HG02678 (cell line): Measurements from ENCODE around the gene TRAPPC2L.

Source experiments
- ATAC-seq: cut with Tn5 transposase; IDR thresholded peaks from one replicate; pipeline ENCODE4 v1.9.1; 2021; ENCODE audit warnings: mild to moderate bottlenecking, moderate library complexity; ENCODE audit not compliant: unreplicated experiment

TRAPPC2L gene

GRCh38 chr16:88875703-88876234 is 18.8 kb downstream of the TRAPPC2L start:
- ATAC-seq: no peak

DNA sequence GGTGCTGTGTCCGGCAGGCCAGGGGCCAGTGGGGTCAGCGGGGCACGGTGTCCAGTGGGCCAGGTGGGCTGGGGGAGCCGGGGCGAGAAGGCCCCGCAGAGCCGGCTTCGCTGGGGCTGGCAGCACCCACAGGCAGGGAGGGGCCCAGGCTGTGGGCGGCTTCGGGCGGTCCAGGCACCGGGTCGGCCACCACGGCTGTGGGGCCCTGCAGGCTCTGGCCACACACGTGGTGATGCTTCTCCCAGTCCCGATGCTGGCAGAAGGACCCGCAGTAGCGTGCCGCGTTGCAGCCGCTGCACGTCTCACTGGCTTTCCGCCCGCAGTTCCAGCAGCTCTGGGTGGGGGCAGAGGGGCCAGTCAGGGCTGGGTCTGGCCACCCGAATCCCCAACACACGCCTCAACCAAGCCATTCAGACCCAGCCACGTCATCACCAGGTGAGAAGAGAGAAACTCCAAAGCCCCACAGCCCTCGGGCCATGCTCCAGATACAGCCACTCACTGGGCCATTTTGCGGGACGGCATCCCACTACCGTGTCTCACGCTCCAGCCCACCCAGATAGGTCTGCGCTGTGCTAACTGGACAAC is 20.1 kb downstream of the TRAPPC2L start:
- no peak for ATAC-seq

GRCh38 chr16:88877564-88878289 is 20.8 kb downstream of the TRAPPC2L start:
- ATAC-seq: no peak

DNA sequence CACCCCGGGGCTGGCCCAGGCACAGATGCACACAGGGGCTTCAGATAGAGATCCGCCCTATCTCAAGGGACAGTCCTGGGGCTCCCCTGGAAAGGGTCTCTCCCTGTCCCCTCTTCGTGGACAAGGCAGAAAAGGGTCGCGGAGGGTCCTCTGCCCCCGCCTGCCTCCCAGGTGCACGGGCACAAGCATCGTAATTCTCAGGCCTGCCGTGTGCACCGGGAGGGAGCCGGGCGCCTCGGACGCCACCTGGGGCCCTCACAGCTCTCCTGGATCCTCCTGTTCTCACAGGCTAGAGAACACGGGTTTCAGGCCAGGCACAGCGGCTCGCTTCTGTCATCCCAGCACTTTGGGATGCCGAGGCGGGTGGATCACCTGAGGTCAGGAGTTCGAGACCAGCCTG is 21.4 kb downstream of the TRAPPC2L start:
- no peak for ATAC-seq

DNA sequence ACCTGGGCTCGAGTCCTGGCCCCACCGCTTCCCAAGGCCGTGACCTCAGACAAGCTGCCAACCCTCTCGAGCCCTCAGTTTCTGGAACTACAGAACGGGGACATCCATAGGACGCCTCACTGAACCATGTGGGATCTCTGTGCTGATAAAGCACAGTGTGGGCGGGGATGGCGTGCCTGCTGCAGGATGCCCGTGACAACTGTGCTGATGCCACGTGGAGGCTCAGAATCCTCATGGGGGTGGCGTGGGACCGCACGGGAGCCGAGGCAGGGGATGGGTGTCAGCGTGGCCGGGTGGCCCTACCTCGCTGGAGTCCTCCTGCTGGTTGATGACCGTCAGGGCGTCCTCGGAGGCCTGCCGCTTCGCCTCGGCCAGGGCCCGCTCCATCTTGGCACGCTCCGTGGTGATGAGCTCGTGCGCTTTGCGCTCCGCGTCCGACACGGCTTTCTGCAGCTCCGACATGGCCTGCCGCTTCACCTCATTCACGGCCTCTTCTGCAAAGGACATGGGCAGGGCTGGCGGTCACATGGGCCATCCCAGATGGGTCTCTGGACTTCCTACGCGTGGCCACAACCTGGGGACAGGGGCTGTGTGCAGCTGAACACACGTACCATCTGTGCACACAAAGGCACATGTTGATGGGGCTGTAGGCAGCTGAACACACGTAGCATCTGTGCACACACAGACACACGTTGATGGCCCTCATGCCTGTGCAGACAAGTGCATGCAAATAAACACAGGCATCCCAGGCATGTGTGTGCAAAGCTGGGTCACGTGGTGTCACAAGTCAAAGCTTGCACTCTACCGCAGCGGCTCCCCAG is 22.2 kb downstream of the TRAPPC2L start:
- ATAC-seq: no peak

- no peak for ATAC-seq
Measured at GRCh38 chr16:88879788-88880055, 22.8 kb downstream of the TRAPPC2L start.

GRCh38 chr16:88880226-88881006 is 23.5 kb downstream of the TRAPPC2L start:
- ATAC-seq: no peak

- no peak for ATAC-seq
Measured at GRCh38 chr16:88881007-88881615, 24.2 kb downstream of the TRAPPC2L start.

GRCh38 chr16:88881675-88882357 is 24.9 kb downstream of the TRAPPC2L start:
- ATAC-seq: no peak

DNA sequence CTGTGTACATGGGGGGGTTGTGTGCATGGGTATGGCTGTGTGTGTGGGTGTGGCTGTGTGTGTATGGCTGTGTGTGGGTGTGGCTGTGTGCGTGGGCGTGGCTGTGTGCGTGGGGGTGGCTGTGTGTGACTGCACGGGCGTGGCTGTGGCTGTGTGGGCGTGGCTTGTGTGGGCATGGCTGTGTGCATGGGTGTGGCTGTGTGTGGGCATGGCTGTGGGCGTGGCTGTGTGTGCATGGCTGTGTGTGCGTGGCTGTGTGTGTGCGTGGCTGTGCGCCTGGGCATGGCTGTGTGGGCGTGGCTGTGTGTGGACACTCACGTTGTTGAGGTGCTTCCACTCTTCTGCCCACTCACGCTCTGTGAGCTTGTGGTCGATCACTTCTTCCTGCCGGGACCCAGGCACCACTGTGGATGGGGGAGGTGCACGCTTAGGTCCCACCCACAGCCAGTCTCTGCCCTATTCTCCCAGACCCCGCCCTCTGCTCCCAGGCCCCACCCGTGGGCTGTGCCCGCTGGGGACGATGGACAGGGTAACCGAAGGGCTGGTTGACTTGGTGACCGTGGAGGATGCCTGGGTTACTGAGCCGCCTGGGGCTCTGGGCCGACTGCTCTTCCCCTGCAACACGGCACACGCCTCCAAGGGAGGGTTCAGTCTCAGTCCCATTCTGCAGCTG is 25.6 kb downstream of the TRAPPC2L start:
- ATAC-seq: no peak

DNA sequence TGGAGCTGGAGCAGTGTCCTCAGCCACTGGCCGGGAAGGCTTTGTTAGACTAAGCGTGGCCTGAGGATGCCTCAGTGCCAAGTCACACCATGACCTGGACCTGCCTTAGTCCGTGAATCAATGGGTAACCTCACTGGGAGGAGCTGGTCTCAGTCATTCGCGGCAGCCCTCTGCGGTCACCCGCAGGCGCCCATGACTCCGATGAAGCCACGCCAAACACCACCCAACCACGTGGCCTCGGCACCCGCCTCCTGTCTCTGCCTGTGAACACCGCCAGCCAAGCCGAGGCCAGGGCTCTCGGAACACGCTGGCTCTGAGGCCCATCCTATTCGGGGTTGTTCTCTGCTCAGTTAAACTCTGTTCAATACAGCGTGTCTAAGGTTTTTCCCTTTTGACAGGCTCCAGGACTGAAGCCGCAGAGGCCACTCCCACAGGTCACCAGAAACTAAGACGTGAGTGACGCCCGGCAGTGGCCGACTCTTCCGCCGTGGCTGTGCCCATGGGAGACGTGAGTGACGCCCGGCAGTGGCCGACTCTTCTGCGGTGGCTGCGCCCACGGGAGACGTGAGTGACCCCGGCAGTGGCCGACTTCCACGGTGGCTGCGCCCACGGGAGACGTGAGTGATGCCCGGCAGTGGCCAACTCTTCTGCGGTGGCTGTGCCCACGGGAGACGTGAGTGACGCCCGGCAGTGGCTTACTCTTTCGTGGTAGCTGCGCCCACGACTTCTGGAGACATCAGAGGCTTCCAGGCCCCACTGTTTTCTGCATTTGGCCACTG is 26.4 kb downstream of the TRAPPC2L start:
- no peak for ATAC-seq

DNA sequence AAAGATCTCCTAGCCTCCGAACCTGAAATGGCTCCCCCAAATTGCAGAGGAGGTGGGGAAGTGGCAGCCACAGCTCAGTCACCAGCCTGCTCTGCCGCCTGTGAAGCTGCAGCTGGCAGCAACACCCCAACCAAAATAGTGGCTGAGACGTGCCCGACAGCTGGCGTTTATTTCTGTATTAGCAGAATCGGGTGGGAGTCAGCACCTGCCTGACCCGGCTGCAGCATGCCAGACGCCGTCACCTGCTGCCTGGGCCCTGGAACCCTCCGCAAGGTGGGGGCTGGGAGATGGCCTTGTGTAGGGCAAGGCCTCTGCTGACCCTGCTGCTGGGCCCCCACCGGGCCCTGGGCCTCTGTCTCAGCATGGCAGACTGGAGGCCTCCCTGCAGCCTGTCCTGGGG is 27.0 kb downstream of the TRAPPC2L start:
- ATAC-seq: no peak

GRCh38 chr16:88884569-88885271 is 27.8 kb downstream of the TRAPPC2L start:
- ATAC-seq: no peak

GRCh38 chr16:88885693-88886280 is 28.9 kb downstream of the TRAPPC2L start:
- no peak for ATAC-seq

DNA sequence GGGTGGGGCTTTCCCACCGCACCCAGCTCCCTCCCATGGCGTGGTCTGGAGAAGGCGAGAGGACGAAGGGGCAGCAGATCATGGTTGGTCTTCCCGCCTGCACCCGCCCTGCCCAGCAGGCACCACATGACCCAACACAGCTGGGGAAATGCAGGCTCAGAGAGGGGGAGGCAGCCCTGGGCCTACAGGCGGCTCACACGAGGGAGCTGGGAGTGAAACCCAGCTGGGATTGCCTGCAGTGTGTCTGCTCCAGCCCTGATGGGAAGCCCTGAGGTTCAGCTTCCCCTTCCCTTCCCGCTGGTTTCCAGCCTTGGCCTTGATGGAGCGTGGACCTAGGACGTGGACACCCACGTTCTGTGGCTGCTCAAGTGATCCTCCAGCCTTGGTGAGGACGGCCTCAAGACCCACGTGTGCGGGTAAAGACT is 29.5 kb downstream of the TRAPPC2L start:
- no peak for ATAC-seq

DNA sequence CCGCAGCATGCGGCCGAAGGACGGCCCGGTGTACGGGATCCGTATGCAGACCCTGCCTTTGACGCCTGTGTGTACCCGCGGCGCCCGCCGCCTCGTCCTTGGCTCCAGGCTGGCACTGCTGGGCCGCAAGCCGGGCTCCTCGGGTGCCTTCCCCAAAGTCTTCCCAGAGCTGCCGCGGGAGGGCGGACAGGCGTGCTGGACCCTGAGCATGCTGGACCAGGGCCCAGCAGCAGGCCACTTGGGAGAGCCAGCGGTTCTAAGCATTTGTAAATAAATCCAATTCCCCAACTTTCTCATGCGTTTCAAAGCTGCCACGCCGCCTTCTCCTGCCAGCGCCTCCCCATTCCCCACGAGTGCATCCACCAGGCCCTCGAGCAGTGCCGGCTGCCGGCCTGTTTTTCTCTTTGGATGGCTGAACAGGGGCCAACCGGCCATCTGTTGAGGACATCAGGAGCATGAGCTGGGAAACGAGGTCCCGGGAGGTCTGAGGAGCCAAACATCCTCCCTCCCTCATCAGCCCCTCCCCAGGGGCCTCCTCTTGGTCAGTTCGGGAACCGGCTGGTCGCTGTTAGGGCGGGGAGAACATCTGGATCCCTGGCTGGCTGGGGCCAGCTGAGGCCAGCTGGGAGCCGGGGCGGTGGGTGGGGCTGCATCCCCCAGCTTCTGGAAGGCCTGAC is 30.1 kb downstream of the TRAPPC2L start:
- ATAC-seq: no peak

- ATAC-seq: no peak
Measured at GRCh38 chr16:88888057-88888456, 31.1 kb downstream of the TRAPPC2L start.
